IPS-18c (cell line): Measurements from ENCODE around the gene TTC31.

Experiments used
- H3K4me3 ChIP-seq: 2 replicates; pipeline ENCODE4 v1.7.0; 2013; ENCODE audit warnings: low read depth, mild to moderate bottlenecking, low read length, moderate library complexity; ENCODE audit not compliant: insufficient read depth
- H3K9me3 ChIP-seq: one replicate; pipeline ENCODE4 v1.6.1; 2013; ENCODE audit warnings: mild to moderate bottlenecking, low read length, moderate library complexity; ENCODE audit not compliant: control insufficient read depth, insufficient read depth

The TTC31 gene

DNA sequence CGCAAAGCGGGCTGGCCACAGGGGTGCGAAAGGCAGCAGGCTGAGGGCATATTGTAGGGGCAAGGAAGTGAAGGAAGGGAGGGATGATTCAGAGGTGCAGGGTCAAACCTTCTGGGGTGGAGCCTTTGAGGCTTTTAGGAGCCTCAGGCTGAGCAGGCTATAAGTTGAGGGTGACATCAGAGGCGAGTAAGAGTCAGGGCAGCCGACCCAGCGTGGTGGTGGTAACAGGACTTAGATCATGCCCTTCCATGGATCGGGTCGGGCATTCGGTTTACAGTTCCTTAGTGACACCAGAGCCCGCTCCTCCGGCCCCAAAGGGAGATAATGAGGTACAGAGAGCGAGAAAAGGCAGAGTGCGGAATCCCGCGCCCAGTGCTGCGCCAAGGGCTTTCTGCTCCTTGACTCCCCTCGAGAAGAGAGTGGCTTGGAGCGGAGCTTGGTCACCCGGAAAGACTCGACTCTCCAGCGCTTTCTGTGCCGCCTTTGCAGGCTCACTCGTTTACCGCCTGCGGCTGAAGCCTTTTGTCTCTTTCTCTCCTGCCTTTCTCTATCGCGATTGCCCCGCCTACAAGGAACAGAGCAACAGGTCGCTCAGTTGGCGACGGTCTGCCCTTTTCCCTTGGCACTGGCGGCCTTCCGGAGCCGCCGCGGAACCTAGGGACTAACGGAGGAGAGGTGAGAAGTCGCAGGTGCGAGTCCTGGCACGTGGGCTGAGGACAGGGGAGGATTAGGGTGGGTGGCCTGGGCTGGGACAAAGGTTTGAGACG is 15.8 kb downstream of the TTC31 start:
- Histone ChIP-seq H3K9me3 (no peaks in the 10 kb centered on the region), H3K4me3 (peak overlapping the region; percentile 55)

DNA sequence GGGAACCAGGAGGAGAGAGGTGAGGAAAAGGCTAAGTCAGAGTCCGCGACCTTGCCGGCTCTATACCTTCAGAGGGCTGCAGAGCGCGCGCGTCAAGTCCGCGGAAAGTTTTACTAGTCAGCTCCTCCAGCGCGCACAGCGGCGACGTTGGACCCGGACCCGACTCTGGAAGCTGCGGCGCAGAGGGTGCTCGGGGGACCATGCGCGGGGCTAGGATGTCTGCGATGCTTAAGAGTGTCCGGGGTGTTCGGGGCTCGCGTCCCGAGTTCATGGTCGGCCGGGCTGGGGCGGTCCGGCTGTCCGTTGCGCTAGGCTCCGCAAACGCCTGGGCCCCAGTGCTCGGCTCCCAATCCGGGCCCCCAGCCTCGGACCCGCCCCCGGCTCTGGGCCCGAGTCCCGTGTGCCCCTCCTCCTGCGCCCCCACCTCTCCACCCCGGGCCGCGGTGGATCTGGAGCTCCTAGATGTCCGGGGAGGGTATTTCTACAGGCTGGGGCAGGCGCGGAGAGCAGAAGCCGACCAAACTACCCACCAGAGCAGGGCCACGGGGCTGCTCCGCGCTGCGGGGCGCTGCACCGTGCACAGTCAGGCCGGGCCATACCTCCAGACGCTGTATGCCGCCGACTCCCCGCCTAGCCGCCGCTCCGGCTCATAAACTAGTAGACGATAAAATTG is 16.5 kb downstream of the TTC31 start, which contains the start of gene LBX2:
LBX2 (minus strand) TSS at position 337 of the 673 bp plus-strand sequence; CDS start at position 271, 66 bp downstream.
- no peaks in the 10 kb centered on the region for H3K9me3 ChIP-seq
- peak within 1 kb of the TSS; percentile 55 for H3K4me3 ChIP-seq

DNA sequence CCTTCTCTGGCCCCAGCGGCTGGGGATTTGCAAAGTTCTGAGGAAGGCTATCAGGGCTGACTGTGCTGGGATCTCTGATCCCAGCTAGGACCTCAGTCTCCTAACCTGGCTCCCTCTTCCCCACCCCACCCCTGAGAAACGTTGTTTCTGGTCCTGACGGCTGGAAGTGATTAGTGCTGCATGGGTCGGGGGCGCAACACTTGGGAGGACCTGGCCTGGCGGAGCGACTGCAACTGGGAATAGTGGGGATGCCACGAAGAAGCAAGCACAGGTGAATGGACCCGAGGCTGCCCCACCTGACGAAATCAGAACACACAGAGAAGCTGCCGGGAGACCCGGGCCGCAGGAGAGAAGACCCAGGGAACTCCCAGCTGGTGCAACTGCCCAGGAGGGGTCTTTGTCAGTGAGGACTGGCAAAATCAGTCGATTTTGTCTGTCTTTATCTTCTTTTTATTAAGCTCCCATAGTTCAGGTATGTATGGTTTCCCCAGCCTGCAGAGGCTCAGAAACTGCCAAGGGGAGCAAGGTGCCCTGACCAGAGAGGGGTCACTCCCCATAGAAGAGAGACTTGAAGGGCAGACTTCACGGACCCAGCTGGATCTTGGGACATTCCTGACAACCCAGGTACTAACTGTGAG is 17.2 kb downstream of the TTC31 start:
- no peaks in the 10 kb centered on the region for H3K9me3 ChIP-seq
- H3K4me3 ChIP-seq = peak overlapping the region; percentile 55

DNA sequence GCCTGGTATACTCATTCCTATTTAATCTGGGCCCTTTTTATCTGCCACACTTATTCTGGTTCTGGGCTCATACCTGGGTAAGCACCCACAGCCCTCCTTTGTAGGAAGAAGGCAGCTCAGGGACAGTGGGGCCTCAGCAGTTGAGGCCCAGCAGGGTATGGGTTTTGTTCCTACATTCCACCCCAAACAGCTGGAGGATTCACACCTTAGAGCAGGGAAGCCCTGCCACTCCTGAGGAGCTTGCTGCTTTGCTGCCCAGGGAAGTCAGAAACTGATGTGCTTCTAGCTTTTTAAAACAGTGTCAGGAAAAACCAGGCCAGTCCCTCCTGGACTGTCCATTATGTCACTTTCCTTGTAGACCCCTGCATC is 17.7 kb downstream of the TTC31 start:
- Histone ChIP-seq H3K9me3 (no peaks in the 10 kb centered on the region), H3K4me3 (no peak overlapping the region)

DNA sequence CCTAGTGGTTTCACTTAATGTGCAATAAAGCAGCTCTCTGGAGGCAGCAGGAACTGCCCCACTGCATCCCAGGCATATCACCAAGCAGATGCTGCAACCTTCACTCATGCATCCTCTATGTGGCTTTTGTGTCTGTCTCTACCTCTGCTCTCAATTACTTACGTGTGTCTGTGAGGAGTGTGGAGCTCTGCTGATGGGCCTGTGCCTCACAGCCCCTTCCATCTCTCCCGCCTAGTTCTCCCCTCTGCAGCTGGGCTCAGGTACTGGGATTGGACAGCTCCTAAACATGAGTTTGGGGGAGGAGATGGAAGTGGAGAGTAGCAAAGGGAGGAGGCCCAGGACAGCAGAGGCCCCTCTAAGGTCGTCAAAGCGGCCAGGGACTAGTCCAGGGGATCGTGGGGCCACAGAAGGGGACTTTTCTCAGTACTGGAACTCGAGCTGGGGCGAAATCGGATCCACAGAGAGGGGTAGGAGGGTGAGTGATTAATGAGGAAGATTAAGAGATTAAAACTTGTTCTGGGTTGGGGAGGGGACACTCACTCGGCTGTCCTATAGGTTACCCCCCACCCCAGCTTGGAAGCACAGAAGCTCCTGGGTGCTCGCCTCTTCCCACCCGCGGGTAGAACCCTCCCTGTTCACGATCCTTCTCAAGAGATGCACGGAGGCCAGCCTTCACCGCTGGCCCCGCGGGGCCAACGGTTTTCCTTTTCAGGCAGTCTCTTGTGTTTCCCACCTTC is 18.6 kb downstream of the TTC31 start:
- Histone ChIP-seq H3K4me3 (0 out of 2 replicates have a peak overlapping the region, but pooled peaks have one; percentile 68), H3K9me3 (no peaks in the 10 kb centered on the region)

DNA sequence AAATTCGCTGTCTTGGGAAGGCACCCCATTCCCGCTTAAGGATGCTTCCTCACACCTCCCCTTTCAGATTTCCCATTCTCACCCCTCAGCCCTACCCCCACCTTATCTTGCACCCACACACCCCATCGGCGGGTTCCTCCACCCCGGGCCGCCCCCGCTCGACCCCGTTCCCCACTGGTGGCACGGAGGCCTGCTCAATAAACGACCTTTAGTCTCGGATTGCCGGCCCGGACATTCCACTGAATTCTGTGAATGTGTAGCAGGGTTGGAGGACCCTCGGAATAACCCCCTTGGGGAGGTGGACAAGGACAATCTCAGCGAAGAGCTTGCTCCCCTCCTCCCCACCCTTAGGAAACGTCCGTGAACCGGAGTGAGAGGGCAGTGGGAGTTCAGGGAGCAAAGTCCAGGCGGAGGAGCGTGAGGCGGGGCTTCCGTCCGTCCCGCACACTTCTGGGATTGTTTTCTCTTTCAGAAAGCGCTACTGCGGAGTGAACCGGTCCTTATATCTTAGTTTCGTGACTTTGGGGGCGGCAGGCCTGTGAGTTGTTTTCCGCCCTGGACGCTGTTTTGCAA is 19.4 kb downstream of the TTC31 start:
- H3K4me3 ChIP-seq = peak overlapping the region; percentile 68

DNA sequence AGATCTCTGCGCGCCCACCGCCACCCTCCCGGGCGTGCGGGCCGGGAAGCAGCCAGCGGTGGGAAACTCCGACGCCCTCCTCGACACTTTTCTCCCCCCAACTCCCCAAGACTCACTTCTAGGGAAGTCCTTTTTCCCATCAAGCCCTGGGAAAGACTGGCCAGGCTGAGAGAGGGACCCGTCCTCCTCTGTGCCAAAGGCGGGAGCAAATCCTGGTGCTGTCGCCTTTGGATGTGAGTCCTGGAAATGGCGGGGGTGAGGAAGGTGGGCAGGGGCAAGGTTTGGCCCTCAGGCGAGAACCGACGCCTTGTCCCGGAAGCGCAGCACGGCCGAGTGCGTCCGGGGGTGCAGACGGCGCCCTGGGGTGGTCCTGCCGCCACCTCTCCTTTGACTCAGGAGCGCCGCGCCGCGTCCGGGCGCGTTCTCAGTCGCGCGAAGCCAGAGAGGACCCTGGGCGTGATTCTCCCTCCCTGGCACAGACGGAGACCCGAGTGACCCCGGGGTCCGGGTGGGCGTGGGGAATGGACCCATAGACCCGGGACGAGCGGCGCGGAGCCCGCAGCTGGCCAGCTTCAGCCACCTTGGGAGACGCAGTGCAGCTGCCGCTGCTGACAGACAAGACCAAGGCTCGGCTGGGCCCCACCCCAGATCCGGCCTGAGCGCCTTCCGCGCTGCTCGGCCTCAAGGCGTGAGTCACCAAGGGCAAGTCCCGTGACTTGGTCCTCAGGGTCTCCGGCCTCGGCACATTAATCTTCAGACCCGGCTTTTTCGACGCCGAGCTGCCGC is 20.0 kb downstream of the TTC31 start:
- Histone ChIP-seq H3K9me3 (no peaks in the 10 kb centered on the region), H3K4me3 (peak overlapping the region; percentile 68)

More for the DNA sequence above, 19.4 kb downstream of the TTC31 start:
- no peaks in the 10 kb centered on the region for H3K9me3 ChIP-seq

DNA sequence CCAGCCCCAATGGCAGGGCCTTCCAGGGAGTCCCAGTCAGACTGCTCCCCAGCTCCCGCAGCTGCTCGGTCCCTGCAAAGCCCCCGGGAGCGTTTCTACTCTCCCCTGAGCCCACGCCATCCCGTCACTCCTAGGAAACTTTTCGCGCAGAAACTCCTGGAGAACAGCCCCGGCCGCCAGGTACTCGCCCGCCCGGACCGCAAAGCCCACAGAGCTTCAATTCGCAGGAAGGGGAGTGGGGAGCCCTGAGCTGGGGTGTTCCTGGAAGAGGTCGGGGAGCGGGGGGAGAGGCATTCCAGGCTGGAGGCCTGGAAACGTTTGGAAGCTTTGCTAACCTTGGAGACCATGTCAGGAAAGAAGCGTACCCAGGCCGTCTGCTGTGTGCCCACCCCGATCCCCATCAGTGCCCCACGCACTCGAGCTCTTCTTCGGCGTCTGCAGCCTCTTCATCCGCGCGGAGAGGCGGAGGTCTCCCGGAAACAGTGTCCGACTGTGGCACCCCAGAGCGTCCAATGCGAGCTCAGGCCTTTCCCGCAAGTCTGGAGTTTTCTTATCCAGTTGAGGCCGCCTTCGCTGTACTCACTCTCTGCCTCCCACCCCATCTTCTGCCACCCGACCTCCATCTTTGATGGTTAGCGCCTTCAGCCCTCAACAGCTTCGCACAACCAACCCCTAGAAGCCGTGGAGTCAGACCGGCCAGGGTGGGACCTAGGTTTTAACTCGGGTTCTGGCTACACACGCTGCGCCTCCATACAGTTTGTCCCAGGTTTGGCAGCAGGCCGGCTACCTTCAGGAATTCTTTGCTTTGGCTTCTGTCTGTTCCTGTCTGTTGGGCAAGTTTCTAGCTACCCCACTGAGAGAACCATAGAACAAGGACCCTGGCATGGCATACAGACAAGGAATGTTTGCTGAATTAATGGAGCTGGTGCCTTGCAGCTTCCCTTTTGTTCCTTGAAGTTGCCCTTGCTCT is 20.9 kb downstream of the TTC31 start:
- H3K9me3 ChIP-seq = no peaks in the 10 kb centered on the region
- H3K4me3 ChIP-seq = peak overlapping the region; percentile 68

DNA sequence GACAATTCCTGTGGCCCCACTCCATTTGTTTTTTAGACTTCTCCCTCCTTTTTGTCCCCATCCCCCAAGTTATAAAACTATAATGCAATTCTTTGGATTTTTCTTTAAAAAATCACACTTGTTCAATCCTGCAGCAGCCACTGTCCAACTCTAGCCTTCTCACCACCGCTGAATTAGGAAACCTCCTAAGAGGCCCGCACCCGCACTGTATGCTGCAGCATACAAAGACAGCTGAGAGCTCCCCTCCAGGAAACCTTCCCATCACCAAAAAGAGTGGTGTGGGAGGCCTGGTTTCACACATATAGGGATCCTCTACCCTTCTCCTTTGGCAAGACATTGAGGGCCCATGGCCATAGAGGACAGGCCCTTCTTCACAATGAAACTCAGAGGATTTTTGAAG is 21.7 kb downstream of the TTC31 start:
- no peaks in the 10 kb centered on the region for H3K9me3 ChIP-seq
- no peak overlapping the region for H3K4me3 ChIP-seq

DNA sequence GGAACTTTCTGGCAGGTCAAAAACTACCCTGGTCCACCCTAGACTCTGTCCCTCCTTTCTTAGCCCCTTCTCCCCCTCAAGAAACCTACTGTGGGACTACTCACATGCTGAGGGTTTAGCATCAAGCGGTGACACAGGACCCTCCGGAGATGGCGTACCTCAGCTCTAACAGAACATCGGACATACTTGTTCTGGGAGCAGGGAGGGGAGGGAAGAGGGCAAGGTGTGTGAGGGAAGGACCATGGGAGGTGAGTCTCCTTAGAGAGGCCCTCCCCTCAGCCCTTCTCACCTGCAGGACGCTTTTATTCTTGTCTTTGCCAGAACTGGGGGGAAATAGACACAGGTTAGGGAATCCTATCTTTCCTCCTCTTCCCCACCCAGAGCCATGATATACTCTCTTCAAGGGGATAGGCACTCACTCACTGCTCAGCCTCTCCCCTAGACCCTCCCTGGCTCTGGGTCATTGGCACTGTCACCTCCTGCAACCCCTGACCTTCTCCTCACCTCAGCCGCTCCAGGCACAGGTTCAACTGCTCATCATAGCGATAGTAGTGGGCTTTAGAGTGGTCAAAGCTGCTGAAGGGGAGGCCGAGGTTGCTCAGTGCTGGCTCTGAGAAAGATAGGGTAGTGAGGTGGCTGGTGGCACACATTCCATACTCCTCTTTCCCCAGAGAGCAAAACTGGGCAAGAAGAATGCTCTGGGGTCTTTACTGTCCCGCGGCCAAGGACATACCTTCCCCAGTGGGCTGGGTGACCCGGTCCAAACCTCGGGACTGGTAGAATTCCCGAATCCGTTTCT is 22.8 kb downstream of the TTC31 start:
- no peaks in the 10 kb centered on the region for H3K9me3 ChIP-seq
- H3K4me3 ChIP-seq = no peak overlapping the region

DNA sequence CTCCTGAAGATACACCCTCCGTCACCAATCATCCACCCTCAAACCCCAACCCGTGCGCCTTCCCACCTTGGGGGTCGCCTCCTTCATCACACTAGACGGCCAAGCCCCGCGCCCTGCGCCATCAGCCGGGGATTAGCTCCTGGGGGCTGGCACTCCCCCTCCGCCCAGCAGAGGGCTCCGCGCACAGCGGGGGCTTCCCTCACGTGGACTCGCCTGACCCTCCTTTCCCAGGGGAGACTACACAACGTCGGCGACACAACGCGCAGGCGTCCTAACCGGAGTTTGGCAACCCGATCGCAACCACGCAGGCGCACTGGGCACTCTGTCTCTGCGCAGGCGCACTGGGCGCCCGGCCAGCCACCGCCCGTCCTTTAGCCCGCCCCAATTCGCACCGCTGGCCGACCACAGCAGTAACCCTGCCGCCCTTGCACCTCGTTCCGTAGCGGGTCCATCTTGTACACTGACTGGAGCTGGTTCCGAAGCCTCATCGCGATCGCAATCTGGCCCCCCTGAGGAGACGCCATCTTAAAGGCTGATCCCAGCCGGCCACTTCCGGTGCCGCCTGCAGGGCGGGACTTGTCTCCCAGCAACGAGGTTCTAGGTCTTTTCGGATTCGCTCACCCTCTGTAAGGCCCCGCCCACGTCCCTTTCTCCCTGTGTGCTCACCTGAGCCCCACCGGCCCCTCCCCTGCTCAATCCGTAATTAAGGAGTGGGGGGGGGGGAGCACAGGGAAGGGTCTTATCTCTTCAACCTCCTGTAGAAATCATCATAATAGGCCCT is 24.5 kb downstream of the TTC31 start, which contains the start of gene PCGF1:
PCGF1 (minus strand) TSS at position 551 of the 781 bp plus-strand sequence; CDS start at position 524, 27 bp downstream.
- Histone ChIP-seq H3K4me3 (peak within 1 kb of the TSS; percentile 94), H3K9me3 (no peaks in the 10 kb centered on the region)

DNA sequence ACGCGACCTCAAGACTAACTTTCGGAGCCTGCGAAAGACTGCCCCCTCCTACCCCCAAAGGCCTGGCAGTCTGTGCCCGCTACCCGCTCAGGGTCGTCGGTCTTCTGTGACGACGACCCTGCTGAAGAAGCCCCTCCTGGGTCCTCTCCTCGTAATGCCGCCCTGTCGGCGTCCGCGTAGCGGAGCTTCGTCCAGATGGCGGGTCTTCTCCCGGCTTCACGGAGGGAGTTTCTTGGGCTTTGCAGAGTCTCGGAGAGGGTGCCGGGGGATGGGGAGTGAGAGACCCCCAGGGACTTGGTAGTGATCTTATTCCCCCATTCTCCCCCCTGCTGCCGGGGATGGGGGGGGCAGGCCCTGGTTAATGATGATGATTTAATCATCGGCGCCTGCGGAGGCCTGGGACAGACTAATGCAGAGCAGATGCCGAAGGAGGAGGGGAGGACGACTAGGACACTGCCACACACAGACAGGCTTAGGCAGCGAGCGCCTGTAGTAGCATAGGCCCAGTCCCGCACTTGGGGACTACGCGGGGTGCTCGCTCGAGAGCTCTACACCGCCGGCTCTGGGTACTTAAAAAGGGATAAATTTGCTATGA is 25.1 kb downstream of the TTC31 start:
- Histone ChIP-seq H3K9me3 (no peaks in the 10 kb centered on the region), H3K4me3 (peak overlapping the region; percentile 94)

DNA sequence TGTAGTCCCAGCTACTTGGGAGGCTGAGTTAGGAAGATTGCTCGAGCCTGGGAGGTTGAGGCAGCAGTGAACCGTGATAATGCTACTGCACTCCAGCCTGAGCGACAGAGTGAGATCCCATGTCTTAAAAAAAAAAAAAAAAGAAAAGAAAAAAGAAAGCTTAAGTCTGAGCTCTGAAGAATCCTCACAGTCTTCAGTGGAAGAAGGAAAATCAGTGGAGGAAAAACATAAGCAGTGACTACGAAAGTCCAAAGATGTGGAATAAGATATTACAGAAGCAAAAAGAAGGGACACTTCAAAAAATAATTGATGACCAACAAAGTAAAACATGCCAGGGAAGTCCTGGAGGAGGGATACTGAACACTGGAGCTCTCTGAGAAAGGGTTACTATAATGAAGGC is 27.4 kb downstream of the TTC31 start:
- no peaks in the 10 kb centered on the region for H3K9me3 ChIP-seq
- no peak overlapping the region for H3K4me3 ChIP-seq
